ENCODE results near the gene NUDT3. TPM values are rescaled to one million over a fixed set of nuclear protein-coding genes. Genes with fewer than 3 reads are reported as not detected.
"Not testable (repeated sequence)": the region's sequence is repeated elsewhere in the genome, so short reads cannot be mapped to it uniquely, and the experiment has no call there.

Gene NUDT3
- polyA plus RNA-seq, 4 donors: 15.3 to 24.7 (median 19.3) TPM

DNA sequence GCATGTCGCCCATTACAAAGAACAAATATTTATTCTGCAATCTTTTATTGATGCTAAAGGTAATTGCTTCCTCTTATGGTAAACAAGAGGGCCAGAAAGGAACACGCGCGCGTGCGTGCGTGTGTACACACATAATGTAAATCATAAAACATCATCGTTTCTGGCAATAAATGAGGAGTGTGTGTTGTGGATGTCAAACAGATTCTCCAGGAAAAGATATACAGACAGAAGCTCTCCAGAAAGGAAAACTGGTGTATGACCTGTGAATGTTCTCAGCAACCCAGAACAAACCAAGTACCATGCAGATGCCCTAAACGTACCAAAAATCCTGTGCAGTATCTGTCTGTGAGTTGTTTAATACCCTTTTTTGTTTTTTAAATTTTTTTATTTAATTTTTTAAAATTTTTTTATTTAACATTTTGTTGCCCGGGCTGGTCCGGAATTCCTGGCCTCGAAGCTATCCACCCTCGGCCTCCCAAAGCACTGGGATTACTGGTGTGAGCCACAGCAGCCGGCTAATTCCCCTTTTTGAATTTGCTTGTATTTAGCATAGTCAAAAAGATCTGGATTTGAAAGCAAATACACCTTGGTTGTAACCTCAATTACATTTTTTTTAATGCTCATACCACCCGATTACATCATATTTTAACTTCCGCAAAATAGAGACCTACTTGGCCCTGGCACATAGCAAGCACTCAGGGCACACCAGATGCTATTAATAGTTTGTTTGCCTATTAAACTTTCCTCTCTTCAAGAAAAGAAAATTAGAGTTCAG lies 909 bp upstream of the NUDT3 start:
- DNase-seq (ENCODE audit: low read depth in 4 of 4, low spot score in 3 of 4): no peak

- no peak for DNase-seq (ENCODE audit: low read depth in 4 of 4, low spot score in 3 of 4)
Observed at GRCh38 chr6:34391786-34392496, 528 bp downstream of the NUDT3 start.

- DNase-seq (ENCODE audit: low read depth in 4 of 4, low spot score in 3 of 4): no peak
Observed at GRCh38 chr6:34391473-34391785, 1.0 kb downstream of the NUDT3 start.

- DNase-seq (ENCODE audit: low read depth in 4 of 4, low spot score in 3 of 4): no peak
Observed at GRCh38 chr6:34390531-34391472, 1.7 kb downstream of the NUDT3 start.

- DNase-seq (ENCODE audit: low read depth in 4 of 4, low spot score in 3 of 4): no peak
Observed at GRCh38 chr6:34389034-34389433, 3.4 kb downstream of the NUDT3 start.

DNA sequence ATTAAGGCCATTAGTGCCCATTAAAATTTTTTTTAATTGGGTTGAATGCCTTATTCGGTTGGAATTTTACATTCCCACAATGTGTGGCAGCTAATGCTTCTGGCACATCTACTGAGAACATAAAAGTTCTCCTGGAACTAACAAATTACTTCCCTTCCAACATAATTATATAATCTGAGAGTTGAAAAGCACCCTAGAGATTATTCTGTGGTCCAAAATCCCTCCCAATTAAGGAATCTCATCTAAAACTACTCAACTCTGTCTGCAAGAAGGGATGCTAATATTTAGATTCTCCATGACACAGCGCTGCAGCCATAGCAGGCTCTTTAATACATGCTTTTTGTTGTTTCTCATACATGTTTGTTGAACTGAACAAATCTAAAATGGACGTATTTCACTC lies 4.0 kb downstream of the NUDT3 start:
- no peak for DNase-seq (ENCODE audit: low read depth in 4 of 4, low spot score in 3 of 4)

GRCh38 chr6:34386316-34387137 lies 5.9 kb downstream of the NUDT3 start:
- no peak for DNase-seq (ENCODE audit: low read depth in 4 of 4, low spot score in 3 of 4)

GRCh38 chr6:34385793-34386195 lies 6.7 kb downstream of the NUDT3 start:
- no peak for DNase-seq (ENCODE audit: low read depth in 4 of 4, low spot score in 3 of 4)

GRCh38 chr6:34384321-34385153 lies 7.9 kb downstream of the NUDT3 start:
- DNase-seq (ENCODE audit: low read depth in 4 of 4, low spot score in 3 of 4): no peak

GRCh38 chr6:34383656-34384320 lies 8.7 kb downstream of the NUDT3 start:
- DNase-seq (ENCODE audit: low read depth in 4 of 4, low spot score in 3 of 4): no peak

GRCh38 chr6:34383161-34383631 lies 9.3 kb downstream of the NUDT3 start:
- peak in 2 of 4 donors; percentile 53 to 61 for DNase-seq (ENCODE audit: low read depth in 4 of 4, low spot score in 3 of 4)

GRCh38 chr6:34381081-34381480 lies 11.4 kb downstream of the NUDT3 start:
- no peak for DNase-seq (ENCODE audit: low read depth in 4 of 4, low spot score in 3 of 4)

- no peak for DNase-seq (ENCODE audit: low read depth in 4 of 4, low spot score in 3 of 4)
Observed at GRCh38 chr6:34378470-34378869, 14.0 kb downstream of the NUDT3 start.

GRCh38 chr6:34377984-34378383 lies 14.5 kb downstream of the NUDT3 start:
- no peak for DNase-seq (ENCODE audit: low read depth in 4 of 4, low spot score in 3 of 4)

GRCh38 chr6:34377571-34377970 lies 14.9 kb downstream of the NUDT3 start:
- DNase-seq (ENCODE audit: low read depth in 4 of 4, low spot score in 3 of 4): not testable (repeated sequence)

- no peak for DNase-seq (ENCODE audit: low read depth in 4 of 4, low spot score in 3 of 4)
Observed at GRCh38 chr6:34375833-34376232, 16.6 kb downstream of the NUDT3 start.

GRCh38 chr6:34374508-34374907 lies 18.0 kb downstream of the NUDT3 start:
- no peak for DNase-seq (ENCODE audit: low read depth in 4 of 4, low spot score in 3 of 4)

DNA sequence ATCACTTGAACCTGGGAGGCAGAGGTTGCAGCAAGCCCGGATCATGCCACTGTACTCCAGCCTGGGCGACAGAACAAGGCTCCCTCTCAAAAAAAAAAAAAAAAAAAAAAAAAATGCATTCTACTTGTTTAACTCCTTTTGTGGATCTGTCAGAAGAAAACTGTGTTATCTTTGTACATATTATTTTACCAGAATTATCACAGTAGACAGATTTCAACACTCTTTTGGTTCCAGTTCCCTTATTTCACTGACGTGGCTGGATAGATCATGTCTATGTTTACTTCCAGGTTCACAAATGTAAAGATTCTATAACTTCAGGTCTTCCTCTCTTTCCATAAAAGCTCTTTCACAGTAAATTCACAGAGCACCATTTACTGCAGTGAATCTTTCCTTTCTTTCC lies 18.4 kb downstream of the NUDT3 start:
- no peak for DNase-seq (ENCODE audit: low read depth in 4 of 4, low spot score in 3 of 4)

GRCh38 chr6:34373511-34373910 lies 19.0 kb downstream of the NUDT3 start:
- DNase-seq (ENCODE audit: low read depth in 4 of 4, low spot score in 3 of 4): no peak

Data from left renal pelvis (tissue), 4 donors.